GM18520 (cell line): ENCODE data around the gene IDUA.

Experiments used
- ATAC-seq: cut with Tn5 transposase; IDR thresholded peaks from one replicate; pipeline ENCODE4 v1.9.1; 2021; ENCODE audit not compliant: unreplicated experiment

The IDUA gene

GRCh38 chr4:955931-956381, 30.9 kb upstream of the IDUA start:
- ATAC-seq = no peak

GRCh38 chr4:956531-957230, 30.2 kb upstream of the IDUA start:
- no peak for ATAC-seq

DNA sequence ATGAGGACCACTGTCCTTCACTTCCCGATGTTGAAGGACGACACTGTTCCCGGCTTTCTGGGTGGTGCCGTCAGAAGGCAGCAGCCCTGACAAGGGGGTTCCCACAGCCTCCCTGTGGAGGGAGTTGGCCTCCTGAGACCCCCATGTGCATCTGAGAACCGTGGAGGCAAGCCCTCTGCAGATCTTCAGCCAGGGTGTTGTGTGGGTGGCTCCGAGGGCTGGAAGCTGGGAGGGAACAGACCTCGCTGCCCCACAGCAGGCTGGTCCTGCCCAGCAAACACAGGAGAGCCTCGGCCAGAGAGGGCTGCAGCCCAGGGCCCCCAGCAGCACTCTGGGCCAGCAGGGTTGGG, 29.6 kb upstream of the IDUA start:
- ATAC-seq = no peak

DNA sequence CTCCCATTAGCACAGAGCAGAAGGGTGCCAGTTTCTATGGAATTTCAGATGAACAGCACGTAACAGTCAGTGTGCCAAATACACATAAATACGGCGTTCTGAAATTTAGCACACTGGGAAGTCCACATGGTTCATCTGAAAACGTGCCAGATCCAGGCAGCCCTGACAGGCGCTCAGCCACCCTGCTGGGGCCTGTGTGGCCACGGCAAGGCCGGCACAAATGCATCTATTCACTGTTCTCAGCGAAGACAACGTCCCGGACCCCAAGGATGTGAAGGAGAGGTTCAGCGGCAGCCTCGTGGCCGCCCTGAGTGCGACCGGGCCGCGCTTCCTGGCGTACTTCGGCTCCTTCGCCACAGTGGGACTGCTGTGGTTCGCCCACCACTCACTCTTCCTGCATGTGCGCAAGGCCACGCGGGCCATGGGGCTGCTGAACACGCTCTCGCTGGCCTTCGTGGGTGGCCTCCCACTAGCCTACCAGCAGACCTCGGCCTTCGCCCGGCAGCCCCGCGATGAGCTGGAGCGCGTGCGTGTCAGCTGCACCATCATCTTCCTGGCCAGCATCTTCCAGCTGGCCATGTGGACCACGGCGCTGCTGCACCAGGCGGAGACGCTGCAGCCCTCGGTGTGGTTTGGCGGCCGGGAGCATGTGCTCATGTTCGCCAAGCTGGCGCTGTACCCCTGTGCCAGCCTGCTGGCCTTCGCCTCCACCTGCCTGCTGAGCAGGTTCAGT, 29.1 kb upstream of the IDUA start:
- no peak for ATAC-seq

DNA sequence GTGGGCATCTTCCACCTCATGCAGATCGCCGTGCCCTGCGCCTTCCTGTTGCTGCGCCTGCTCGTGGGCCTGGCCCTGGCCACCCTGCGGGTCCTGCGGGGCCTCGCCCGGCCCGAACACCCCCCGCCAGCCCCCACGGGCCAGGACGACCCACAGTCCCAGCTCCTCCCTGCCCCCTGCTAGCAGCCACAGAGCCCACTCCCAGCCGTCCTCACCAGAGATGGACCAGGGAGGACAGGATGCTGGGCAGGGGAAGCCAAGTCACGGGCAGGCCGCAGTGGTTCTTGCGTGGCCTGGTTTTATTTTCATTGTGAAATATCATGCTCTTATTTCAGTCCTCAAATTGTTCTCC, 28.6 kb upstream of the IDUA start:
- no peak for ATAC-seq

GRCh38 chr4:958696-959337, 28.0 kb upstream of the IDUA start:
- ATAC-seq = no peak

- ATAC-seq = no peak
Observed at GRCh38 chr4:959338-960139, 27.3 kb upstream of the IDUA start.

DNA sequence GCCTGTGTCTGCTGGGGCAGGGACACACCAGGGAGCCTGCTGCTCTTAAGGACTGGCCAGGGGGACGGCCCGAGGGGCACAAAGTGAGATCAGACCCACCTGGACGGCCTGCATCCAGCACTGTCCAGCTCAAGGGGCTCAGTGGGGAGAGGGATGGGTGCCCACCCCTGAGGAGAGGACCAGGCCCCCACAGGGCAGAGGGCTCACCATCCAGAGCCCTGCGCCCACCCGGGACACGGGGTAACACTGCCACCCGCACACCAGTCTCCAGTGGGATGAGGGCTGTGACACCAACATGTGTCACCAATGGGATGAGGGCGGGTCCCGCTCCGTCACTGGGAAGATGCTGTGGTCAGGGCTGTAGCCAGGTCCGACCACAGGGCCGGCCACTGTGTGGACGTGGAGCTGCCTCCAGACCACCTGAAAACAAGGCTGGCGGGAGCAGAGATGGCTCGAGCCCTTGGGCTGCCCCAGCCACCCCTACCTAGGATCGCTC, 26.7 kb upstream of the IDUA start:
- ATAC-seq = no peak

- no peak for ATAC-seq
Observed at GRCh38 chr4:960636-961350, 26.1 kb upstream of the IDUA start.

DNA sequence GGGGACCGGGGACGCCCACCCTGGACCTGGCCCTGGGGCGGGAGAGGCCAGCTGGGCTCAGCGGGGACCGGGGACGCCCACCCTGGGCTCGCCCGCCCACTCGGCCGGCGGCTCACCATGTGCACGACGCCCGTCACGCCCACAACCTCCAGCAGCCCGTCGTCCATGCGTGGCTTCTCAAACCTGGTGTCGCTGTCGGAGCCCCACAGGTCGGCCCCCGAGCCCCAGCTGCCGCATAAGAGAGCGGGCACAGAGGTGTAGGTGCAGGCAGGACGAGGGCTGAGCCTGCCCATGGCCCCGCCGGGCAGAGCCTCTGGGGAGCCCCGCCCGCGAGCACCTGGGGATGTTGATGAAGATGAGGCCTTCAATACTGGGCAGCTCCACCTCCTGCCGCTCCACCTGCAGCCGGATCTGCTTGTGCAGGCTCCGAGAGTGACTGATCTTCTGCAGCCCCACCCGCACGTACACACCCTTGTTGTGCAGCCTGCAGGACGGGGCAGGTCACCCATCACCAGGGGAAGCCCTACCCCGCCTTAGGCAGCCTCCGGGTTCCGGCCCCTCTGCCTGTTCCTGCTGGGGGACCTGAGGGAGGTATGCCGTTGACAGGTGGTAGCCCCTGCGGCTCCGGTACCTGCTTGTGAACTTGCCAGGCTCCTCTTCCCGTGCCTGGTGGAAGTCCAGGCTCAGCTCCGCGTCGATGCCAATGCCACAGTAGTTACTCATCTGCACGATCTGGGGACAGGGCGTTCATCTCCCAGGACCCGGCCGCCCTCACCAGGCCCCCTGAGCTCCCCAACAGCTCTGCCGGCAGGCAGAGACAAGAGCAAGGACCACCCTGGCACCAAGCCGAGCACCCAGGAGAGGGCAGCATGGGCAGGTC, 25.3 kb upstream of the IDUA start:
- no peak for ATAC-seq

- ATAC-seq = no peak
Observed at GRCh38 chr4:962231-963208, 24.3 kb upstream of the IDUA start.

GRCh38 chr4:963276-964225, 23.3 kb upstream of the IDUA start:
- ATAC-seq = no peak

GRCh38 chr4:964346-965025, 22.4 kb upstream of the IDUA start:
- ATAC-seq = no peak

- ATAC-seq = no peak
Observed at GRCh38 chr4:965048-965765, 21.6 kb upstream of the IDUA start.

DNA sequence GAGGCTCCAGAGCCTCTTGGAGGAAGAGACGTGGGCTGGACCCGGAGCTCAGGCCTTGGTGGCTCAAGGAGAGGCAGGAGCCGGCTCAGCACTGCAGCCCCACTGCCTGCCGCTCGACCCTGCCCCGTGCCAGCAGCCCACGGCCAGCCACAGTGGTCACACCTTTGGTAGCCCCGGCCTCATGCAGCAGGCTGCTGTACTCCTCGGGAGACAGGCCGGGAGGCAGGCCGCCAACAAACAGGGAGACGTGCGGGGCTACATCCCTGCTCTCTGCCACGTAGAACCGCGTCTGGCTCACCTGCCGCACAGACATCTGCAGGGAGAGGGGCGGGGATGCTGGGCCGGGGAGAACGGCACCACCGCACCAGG, 21.1 kb upstream of the IDUA start:
- ATAC-seq = no peak
